RCC 7860 (cell line): ENCODE measurements around the gene IGFBP4.
A peak's percentile ranks its signal among the peaks of the same experiment; 100 is the strongest.
"Not testable (repeated sequence)": the region's sequence is repeated elsewhere in the genome, so short reads cannot be mapped to it uniquely, and the experiment has no call there.

ENCODE experiments used
- DNase-seq: peaks from one replicate; pipeline ENCODE4 v3.0.0-alpha.2; 2015; ENCODE audit warnings: low spot score
- FAIRE-seq: peaks from 2 replicates; lab custom pipeline; 2012; peaks lifted over from hg19 to GRCh38; lab: Jason Lieb, UNC

The IGFBP4 gene

GRCh38 chr17:40443196-40443987, at the start of gene IGFBP4:
Gene IGFBP4, plus strand, starts transcription at chr17:40443450. Its CDS starts 286 bp downstream, at chr17:40443736.
- FAIRE-seq (no peak), DNase-seq (no peak)

DNA sequence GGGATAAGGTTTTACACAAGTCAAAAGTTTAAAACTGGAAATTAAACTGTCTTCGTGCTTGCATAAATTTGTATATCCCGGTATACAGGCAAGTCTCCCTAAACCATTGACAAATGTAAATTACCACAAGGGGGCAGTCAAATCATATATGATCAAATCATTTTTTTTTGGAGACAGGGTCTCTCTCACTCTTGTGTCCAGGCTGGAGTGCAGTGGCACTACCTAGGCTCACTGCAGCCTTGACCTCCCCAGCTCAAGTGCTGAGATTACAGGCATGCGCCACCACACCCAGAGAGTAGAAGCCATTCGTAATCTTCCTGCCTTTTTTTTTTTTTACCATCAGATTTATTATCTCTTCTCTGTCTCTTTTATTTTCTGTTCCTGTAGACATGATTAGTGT, 44.1 kb upstream of the IGFBP4 start:
- DNase-seq = peak; percentile 22
- no peak for FAIRE-seq

- FAIRE-seq (no peak), DNase-seq (no peak)
Observed at GRCh38 chr17:40402668-40403067, 40.6 kb upstream of the IGFBP4 start.

DNA sequence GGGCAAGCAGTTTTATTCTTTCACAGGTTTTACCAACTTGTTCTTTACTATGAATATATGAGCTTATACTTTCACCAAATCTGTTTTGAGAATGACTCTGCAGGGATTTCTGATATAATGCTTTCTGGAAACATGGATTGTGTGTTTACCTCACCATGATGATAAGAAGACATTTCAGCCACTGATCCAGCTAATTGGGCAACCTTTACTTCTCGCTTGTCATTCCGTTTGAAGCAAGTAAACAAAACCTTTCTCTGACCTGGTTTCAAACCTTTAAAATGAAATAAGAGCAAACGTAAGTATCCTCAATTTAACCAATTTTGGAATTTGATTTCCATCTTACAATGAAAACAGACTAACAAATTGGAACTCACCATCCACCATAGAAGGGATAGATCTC, 39.2 kb upstream of the IGFBP4 start:
- FAIRE-seq = no peak
- DNase-seq = no peak

GRCh38 chr17:40407460-40407859, 35.8 kb upstream of the IGFBP4 start:
- DNase-seq = no peak
- FAIRE-seq = no peak

DNA sequence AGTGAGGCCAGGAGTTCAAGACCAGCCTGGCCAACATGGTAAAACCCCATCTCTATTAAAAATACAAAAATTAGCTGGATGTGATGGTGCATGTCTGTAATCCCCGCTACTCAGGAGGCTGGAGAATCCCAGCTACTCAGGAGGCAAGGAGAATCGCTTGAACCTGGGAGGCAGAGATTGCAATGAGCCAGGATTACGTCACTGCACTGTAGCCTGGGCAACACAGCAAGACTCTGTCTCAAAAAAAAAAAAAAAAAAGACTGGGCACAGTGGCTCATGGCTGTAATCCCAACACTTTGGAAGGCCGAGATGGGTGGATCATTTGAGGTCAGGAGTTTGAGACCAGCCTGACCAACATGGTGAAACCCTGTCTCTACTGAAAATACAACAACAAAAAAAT, 33.7 kb upstream of the IGFBP4 start:
- FAIRE-seq, DNase-seq: not testable (repeated sequence)

DNA sequence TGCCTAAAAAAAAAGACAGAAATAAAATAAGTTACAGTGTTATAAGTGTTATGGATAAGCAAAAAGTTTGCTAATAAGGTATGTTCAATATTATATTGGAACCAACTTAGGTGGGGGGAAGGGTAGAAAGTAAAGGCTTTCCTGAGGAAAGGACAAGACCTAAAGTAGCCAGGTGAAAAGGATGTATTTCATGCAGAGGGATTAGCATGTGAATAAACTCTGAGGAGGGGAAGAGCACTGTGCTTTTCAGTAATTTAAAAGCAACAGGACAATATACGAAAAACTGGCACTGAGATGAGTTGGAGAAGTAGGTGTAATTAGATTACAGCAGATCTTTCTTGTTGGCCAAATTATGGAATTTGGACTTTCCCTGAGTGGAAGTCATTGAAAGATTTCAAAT, 33.2 kb upstream of the IGFBP4 start:
- no peak for DNase-seq
- no peak for FAIRE-seq

GRCh38 chr17:40411821-40412220, 31.4 kb upstream of the IGFBP4 start:
- no peak for FAIRE-seq

GRCh38 chr17:40412880-40413279, 30.4 kb upstream of the IGFBP4 start:
- DNase-seq (no peak), FAIRE-seq (no peak)

More at GRCh38 chr17:40411821-40412220, 31.4 kb upstream of the IGFBP4 start:
- no peak for DNase-seq

DNA sequence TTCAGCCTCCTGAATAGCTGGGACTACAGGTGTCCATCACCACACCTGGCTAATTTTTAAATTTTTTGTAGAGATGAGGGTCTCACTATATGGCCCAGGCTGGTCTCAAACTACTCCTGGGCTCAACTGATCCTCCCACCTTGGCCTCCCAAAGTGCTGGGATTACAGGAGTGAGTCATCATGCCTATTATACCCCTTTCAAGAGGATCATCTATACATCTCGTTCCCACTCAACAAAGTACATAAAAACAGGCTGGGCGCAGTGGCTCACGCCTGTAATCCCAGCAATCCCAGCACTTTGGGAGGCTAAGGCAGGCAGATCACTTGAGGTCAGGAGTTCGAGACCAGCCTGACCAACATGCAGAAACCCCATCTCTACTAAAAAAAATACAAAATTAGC, 28.9 kb upstream of the IGFBP4 start:
- DNase-seq, FAIRE-seq: not testable (repeated sequence)

DNA sequence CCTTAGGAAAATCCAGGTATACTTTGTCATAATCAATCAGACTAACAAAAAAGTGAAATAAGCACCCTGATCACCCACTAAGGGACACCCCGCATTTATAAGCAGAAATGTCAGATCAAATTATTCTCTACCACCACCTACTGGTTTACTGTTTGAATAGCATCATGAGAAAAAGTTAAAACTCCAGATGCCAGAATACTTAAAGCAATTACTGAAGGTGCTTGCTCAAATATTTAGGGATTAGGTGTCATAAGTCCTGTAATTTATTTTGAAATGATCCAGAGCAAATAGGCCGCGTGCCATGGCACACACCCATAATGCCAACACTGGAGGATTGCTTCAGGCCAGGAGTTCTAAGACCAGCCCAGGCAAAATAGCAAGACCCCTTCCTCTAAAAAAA, 27.9 kb upstream of the IGFBP4 start:
- DNase-seq (no peak), FAIRE-seq (peak; percentile 47)

DNA sequence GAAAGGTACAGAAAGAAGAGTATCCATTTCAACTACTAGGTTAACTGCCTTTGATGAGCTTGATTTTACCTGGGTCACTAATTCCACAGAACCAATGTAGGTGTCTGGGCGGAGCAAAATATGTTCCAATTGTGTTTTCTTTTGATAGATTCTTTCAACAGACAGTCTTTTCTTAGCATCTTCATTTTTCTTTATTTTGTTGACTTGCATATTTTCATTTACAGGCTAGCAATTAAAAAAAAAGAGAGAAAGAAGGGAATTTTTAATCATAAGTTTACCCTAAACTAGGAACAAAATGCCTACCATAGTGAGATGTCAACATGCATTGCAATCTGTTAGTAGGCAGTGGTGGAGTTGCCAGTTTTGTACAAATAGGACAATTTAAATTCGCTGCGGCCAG, 26.6 kb upstream of the IGFBP4 start:
- no peak for DNase-seq
- no peak for FAIRE-seq

- FAIRE-seq (no peak), DNase-seq (no peak)
Observed at GRCh38 chr17:40417258-40417608, 26.0 kb upstream of the IGFBP4 start.

GRCh38 chr17:40417609-40418427, 25.4 kb upstream of the IGFBP4 start, which contains the start of gene TOP2A:
Gene TOP2A, minus strand, starts transcription at chr17:40417896. Its CDS starts 105 bp downstream, at chr17:40417791.
- DNase-seq (peak; percentile 99), FAIRE-seq (peak; percentile 95)

GRCh38 chr17:40418428-40418706, 24.9 kb upstream of the IGFBP4 start:
- FAIRE-seq (no peak), DNase-seq (no peak)

GRCh38 chr17:40419559-40420331, 23.5 kb upstream of the IGFBP4 start:
- no peak for FAIRE-seq
- peak; percentile 39 for DNase-seq

DNA sequence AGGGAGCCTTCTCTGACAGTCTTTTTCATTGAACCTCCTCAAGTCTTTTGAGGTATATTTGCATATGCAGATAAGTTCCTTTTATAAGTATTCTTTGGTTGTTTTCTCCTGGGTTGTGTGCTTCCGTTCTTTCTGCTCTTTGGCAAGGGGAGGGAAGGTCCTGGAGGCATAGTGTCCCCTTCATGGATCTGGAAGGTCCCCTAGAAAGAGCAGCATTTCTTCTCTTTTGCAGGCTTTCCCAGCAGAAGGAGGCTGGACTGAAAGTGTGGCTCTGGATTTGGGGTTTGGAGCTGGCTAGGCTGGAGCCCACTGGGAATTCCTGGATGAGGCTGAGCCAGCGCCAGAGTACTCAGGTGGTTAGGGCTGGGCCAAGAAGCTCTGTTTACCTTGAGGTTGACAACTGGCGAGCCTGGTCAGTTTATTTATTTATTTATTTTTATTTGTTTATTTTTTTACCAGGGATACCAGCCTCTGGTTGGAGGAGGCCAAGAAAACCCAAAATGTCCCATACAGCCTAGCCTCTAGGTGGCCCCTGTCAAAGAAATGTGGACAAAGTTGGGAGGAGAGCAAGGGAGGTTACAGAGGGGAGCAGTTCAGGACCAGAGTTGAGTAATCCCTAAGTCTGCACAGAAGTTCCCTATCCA, 20.1 kb upstream of the IGFBP4 start:
- FAIRE-seq = no peak
- no peak for DNase-seq

- FAIRE-seq = no peak
- DNase-seq = no peak
Observed at GRCh38 chr17:40425741-40426140, 17.5 kb upstream of the IGFBP4 start.

DNA sequence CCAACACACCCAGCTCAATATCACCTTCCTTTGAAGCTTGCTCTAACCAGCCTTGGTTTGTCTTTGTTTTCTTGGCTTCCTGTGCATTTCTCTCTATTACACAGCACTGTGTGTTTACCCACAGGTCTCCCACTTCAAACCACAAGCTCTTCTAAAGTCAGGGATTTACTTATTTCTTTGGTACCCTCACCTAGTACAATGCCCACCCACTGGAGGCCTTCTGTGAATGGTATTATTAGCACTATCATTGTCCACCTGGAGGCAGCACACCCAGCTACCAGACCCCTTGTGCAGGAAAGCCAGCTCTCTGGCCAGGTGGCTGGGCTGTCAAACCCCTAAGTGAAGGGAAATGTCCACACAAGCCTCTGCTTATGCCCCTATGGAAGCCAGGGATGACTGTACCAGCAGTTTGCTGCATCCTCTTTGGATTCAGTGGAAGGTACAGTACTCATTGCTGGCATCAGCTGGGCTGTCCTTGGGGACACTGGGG, 16.2 kb upstream of the IGFBP4 start:
- FAIRE-seq (no peak), DNase-seq (no peak)

DNA sequence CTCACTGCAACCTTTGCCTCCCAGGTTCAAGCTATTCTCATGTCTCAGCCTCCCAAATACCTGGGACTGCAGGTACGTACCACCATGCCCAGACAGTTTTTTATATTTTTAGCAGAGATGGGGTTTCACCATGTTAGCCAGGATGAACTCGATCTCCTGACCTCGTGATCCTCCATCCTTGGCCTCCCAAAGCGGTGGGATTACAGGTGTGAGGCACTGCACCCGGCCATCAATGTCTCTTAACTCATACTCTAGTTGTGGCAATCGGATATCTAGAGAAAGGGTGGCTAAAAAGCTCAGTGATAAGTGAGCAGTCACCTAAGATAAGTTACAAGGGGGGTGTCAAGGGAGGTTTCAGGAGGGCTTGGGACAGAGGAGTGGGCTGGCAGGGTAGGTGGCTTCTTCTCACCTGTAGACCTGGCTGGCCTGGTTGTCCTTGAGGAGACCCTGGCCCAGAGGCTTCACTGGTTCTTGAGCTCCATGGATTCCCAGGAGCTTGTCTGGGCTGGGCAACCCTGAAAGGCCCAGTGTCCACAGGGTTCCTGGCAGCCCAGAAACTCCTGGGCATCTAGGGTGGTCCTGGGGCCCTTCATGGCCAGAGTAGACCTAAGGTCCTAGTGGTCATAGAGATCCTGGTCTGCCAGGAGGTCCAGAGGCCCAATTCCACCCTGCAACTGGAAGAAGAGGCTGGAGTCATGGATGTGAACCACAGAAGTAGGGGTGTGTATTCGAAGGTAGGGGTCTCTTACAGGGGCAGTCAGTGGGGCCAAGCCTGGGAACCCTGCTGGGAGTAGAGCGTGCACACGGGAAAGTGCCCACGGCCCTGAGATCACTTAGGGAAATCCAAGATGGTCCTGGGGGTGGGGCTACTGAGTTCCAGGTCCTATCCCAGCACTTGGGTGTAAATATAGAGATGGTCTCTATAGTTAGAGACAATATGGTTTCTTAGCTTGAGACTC, 12.7 kb upstream of the IGFBP4 start:
- FAIRE-seq = no peak
- no peak for DNase-seq
